Erythroblast (primary cell): ENCODE measurements around the gene ZC3H7A.

Experiments used
- DNase-seq, 2 experiments: peaks; one replicate each; lab custom pipeline; 2025; lab: John Stamatoyannopoulos, UW
- GATA1 ChIP-seq: IDR thresholded peaks from 2 replicates; pipeline ENCODE4 v1.6.1; 2011; ENCODE audit warnings: low read depth, mild to moderate bottlenecking, control low read depth, low read length, moderate library complexity
- POLR2A ChIP-seq: IDR thresholded peaks from 2 replicates; pipeline ENCODE4 v1.6.1; 2011; ENCODE audit warnings: mild to moderate bottlenecking, low read length

The ZC3H7A gene

DNA sequence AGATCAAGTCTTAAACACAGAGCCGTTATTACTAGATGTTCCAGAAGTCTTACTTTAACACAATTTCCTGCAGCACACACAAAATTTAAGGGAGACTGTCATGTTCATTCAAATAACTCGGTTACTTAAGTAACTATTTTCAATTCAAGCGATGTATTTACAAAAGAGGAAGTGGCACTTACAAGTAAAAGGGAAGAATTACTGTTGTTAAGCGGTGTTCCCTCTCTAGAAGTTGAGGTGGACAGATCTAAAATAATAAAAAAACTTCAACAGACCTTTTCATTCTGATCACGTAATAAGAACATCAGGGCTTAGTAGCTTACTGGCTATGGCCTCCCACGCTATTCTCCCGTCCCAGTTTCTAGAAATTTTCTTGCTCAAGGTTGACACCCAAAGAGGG lies 28.2 kb downstream of the ZC3H7A start:
- TF ChIP-seq GATA1, result no peak
- no peak for TF ChIP-seq POLR2A
- no peak for DNase-seq

DNA sequence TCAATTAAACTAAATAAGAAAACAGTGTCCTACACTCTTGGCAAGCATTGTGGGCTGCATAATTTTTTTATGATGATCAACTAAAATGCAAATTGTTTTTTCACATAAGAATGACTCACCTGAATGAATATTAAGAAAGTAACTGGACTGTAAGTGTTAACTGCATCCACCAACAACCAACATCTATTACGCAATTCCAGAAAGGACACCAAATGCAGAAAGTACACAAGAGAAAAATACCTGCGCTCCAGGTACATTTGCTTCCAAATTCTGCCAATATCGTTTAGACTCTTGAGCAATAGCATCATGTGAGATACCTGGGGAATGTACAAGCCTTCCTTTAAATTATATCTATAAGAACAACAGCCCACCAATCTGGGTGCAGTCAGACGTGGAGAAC lies 34.6 kb downstream of the ZC3H7A start:
- no peak for DNase-seq
- TF ChIP-seq POLR2A (no peak), GATA1 (no peak)

DNA sequence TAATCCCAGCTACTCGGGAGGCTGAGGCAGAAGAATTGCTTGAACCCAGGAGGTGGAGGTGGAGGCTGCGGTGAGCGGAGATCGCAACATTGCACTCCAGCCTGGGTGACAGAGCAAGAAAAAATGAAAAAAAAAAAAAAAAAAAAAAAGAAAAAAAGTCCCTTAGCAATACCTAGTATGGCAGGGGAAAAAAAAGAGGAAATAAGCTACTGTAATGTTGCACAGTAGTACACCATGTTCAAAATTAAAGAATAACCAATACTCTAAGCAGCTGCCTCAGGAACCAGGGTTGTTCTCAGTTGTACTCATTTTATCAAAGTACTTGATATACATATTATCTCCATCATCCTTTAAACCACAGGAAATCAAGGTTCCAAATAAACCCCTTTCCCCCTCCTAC lies 37.1 kb downstream of the ZC3H7A start:
- TF ChIP-seq POLR2A (no peak), GATA1 (no peak)
- no peak for DNase-seq

DNA sequence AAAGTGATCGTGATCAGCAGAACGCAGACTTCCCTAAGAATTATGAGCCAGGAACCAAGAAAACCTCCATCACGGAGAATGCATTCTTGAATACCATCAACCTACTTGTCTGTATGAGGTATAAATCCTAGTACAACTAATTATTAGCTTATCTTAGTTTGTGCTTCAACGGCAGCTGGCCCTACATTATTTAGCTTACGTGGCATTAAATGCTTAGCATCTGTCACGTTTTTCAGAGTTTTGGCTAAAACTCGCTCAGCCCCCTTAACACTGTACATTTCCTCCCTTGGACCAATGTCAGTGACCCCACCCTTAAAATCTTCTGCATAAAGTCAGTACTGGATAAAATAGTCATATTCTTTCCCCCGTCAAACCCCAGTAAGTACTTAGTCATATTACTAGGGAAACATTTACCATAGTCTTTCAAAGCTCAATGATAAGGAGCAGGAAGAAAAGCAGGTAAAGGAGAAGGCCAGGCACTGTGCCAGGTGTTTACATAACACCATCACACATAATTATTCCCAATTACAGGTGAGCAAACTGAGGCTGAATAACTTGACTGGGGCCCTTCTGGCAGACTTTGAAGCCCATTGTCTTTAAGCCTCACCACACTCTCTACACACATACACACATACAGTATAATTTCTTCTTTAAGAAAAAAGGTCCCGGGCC lies 37.8 kb downstream of the ZC3H7A start:
- DNase-seq, result no peak
- TF ChIP-seq POLR2A (no peak), GATA1 (no peak)

DNA sequence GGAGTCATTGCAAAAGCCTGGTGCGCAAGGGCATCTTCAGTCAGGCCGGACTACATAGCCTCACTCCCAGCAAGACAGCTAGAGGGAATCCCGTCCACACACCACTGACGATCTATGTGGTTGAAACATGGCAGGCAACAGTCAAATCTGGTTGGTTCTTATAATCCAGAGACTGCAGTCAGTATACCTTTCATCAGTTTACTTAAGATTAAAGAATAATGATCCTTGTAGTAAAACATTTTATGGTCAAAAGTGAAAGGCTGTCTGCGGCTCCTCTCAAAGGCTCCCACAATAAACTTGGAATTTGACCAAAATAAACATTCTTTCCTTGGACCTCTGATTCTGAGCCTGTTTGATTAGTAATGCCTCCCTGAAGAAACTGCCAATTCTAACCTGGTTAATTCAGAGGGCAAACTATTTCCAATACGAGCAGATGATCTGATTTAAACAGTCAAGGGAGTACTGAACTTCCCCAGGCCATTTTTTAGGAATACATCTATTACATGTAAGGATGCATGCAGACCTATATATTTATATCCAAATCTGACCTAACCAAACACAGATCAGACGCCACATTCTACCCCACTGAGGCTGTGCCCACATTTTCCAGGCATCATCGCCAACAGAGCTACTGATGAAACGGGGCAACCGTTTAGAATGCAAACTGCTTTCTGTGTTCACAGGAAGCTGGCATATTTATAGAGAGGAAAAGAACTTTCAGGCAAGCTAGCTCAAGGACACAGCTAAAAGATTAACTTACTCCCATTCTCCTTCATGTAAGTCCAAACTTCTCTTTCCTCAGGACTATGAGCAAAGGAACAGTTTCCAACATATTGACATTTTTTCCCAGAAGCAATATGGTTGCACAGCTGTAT lies 39.1 kb downstream of the ZC3H7A start:
- DNase-seq, result no peak
- TF ChIP-seq GATA1, result no peak
- no peak for TF ChIP-seq POLR2A

DNA sequence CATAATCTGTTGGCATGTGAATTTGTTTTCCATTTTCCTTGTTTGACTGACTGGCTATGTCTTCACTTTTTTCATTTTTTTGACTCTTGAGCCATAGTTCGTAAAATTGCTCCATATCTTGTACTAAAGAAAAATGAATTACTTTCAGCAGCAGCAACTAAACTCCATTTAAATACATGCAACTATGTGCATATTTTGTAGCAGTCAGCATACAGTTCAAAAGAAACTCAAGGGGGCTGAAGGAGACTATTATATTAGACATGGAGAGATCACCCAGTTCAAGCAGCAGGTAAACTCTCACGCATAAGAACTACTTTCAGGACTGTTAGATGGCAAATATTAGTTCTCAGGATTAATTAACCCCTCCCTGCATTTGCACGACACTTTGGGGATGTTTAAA lies 40.8 kb downstream of the ZC3H7A start:
- TF ChIP-seq GATA1 (no peak), POLR2A (no peak)
- no peak for DNase-seq

DNA sequence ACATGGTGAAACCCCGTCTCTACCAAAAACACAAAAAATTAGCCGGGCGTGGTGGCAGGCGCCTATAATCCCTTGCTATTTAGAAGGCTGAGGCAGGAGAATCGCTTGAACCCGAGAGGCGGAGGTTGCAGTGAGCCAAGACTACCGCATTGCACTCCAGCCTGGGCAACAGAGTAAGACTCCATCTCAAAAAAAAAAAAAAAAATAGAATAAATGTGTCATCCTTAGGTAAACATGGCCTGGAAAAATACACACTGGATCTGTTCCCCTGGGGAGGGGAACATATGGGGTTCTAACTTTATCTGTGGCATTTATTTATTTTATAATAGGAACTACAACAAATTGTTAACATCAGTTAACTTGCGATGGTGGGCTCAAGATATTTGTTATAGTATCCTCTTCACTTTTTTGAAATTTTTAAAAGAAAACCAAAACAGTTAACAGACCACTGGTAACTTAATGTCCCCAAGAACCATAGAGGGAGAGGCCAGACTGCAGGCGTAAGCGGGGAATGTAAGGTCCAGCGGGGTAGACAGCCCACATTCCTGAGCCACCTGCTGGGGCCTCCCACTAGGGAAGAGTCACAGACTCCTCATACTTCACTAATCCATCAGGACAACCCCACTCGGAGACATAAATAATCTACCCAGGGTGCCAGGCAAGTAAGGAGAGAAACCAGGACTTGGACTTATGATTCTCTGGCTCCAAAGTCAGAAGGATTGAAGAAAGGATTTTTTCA lies 41.9 kb downstream of the ZC3H7A start:
- no peak for DNase-seq
- TF ChIP-seq POLR2A, result no peak
- no peak for TF ChIP-seq GATA1

DNA sequence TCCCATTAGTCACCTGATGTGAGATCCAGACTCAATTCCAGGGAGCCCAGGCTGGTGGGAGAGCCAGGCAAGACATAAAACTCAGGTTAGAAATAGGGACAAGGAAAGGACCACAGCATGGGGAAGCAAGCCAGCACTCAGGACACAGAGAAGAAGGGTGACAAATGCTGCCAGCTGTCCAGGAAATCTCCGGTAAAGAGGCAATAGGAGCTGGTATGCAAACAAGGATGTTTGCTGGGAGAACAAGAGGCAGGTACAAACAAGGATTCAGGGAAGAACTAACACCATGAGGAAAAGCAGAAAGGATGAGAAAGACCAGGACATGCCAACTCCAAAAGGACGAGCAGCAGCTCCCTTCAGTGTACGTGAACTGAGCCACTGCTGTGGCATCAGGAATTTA lies 44.2 kb downstream of the ZC3H7A start:
- DNase-seq, result no peak
- TF ChIP-seq GATA1, result no peak
- no peak for TF ChIP-seq POLR2A

DNA sequence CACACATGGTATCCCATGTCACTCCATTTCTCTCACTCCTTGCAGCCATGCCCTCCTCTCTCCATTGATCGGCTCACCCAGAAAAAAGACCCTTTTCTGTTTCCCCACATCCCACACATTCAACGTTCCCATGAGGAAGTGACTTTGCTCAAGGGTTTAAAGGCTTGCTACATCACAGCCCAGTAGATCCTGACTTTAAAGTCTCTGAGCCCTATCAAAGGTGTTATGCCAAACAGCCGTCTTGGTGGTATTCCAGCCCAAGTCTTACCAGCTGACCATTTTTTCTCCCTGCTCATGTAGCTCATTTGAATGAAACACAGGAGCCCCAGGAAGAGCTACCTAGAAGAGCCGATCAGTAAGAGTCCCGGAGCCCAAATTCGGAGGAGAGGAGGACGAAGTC lies 47.0 kb downstream of the ZC3H7A start:
- no peak for TF ChIP-seq POLR2A

DNA sequence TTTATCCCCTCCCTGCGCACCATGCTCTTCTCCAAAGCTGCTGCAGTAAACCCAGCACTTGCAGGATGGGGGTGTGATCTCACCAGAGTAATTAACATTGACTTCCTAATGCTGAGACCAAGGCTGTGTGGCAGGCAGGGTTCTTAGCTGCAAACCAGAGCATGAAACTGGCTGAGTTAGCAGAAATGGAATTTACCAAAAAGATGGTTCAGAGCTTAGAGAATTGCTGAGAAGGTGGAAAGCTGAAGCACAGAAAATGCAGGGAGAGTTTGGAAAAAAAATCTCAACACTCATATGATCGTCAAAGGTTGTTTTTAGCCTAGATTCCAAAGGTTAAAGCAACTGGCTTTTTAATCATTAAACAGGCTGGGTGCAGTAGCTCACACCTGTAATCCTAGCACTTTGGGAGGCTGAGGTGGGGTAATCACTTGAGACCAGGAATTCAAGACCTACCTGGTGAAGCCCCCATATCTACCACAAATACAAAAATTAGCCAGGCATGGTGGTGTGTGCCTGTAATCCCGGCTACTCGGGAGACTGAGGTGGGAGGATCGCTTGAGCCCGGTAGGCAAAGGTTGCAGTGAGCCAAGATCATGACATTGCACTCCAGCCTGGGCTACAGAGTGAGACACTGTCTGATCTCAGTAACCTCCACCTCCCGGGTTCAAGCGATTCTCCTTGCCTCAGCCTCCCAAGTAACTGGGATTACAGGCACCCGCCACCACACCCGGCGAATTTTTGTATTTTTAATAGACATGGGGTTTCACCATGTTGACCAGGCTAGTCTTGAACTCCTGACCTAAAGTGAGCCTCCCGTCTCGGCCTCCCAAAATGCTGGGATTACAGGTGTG lies 48.4 kb downstream of the ZC3H7A start:
- no peak for TF ChIP-seq POLR2A
- no peak for TF ChIP-seq GATA1
- no peak for DNase-seq

More for the DNA sequence above, 47.0 kb downstream of the ZC3H7A start:
- DNase-seq, result no peak

DNA sequence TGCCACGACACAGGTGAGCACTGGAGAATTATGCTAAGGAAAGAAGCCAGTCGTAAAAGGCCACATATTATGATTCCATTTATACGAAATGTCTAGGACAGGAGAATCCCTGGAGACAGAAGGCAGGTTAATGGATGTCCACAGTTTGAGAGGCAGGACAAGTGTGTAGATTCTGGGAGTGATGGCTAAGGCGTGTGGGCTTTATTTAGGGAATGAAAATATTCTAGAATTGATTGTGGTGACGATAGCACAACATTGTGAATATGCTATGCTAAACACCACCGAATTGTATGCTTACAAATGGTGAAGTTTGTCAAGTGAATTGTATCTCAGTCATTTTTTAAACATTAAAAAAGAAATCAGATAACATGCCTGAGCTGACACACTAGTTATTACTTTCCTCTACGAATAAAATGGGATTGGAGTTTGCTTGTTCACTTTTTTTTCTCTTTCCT lies 49.1 kb downstream of the ZC3H7A start:
- TF ChIP-seq POLR2A (no peak), GATA1 (no peak)
- no peak for DNase-seq

DNA sequence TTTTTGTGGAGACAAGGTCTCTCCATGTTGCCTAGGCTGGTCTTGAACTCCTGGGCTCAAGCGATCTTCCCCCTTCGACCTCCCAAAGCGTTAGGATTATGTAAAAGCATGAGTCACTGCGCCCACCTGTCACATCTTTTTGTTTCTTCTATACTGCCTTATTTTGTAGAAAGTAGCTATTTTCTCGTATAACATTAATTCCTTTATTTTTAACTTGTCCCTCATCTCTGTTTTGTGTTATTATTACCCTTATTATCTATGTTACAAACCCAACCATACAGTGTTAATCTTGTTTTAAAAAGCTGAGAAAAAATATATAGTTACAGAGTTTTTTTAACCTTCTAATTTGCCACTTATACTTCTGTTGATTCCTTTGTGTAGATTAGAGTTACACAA lies 53.0 kb downstream of the ZC3H7A start:
- TF ChIP-seq POLR2A (no peak), GATA1 (no peak)
- no peak for DNase-seq
